ENCODE data around the gene CFAP97.

Gene CFAP97

DNA sequence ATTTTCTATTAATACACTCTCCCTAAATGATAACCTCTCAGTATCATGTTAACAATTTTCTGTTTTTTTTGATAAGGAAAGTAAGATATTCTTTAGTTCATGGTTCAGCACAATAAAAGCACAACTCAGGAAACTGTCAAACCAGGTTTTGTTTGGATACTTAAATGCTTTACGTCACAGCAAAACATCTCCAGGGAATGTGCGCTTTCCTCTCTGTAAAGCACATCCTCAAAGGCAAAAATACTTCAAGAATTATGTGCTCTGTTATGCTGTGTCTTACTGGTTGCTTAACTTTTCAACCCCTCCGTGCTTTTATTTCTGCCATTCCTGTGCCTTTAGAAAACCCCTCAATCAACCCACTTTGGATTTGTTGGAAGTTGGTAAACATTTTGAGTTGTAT, 33.4 kb upstream of the CFAP97 start:
- Histone ChIP-seq H4K8ac (ENCODE audit: low read depth, low read length) (no peak overlapping the region), H3K36me3 (ENCODE audit: control insufficient read depth, insufficient read depth, low read length) (no peaks in the 10 kb centered on the region), H3K9ac (ENCODE audit: low read length) (no peak overlapping the region), H3K27me3 (ENCODE audit: insufficient read depth, low read length, poor library complexity) (no peaks in the 10 kb centered on the region), H3K4me2 (ENCODE audit: low read length) (no peak overlapping the region), H2BK5ac (ENCODE audit: low read length) (no peak overlapping the region), H3K56ac (ENCODE audit: low read length) (no peak overlapping the region), H2BK120ac (ENCODE audit: low read depth, low read length) (no peak overlapping the region), H3K79me1 (ENCODE audit: low read length) (peaks cover 7% of the 10 kb centered on the region), H2BK15ac (replicated peaks; ENCODE audit: low read depth) (no peak overlapping the region), H2AK5ac (ENCODE audit: low read length) (no peak overlapping the region), H3K4me1 (ENCODE audit: control insufficient read depth, low read depth, low read length) (no peaks in the 10 kb centered on the region), H3K4me3 (ENCODE audit: low read length) (no peak overlapping the region), H3K27ac (ENCODE audit: low read depth, low read length) (no peak overlapping the region), H3K79me2 (ENCODE audit: control insufficient read depth, insufficient read depth, low read length) (peaks cover 5% of the 10 kb centered on the region), H3K18ac (ENCODE audit: low read length) (no peak overlapping the region), H3K23ac (ENCODE audit: low read length) (no peak overlapping the region), H3K4ac (ENCODE audit: low read depth, low read length) (no peak overlapping the region), H4K5ac (ENCODE audit: low read length) (no peak overlapping the region)
- no CpG with 5 or more reads among the region's 3 CpGs for whole genome bisulfite sequencing (ENCODE audit: extremely low coverage, insufficient coverage, low lambda C conversion rate)
- no peak for DNase-seq

DNA sequence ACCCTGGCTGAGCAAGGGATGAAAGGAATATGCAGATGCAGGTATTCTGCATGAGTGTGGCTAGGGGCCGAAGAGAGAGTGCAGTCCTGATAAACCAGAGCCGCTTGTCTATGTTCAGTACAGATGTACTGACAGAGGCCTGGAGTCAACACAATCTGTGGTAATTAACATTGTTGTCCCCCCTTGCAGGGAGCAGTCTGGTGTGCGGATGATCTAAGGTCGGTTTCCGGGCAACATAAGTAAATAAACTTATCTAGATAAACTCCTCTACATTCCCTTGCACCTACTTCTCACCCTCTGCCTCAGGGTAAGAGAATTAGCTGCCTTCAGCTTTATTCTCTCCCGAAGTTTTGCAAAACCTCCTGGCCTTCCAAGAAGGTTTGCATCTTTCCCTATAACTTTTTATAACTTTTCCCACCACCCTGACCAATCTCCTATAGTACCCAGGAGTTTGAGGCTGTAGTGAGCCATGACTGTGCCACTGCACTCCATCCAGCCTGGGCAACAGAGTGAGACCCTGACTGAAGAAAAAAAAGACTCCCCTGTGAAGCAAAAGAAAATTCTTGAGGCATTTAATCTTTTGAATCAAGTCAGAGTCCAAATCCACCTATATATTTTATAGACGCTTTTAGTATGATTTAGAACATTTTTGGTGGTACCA, 32.2 kb upstream of the CFAP97 start:
- no peak overlapping the region for H3K18ac ChIP-seq (ENCODE audit: low read length)
- no peak overlapping the region for H2BK5ac ChIP-seq (ENCODE audit: low read length)
- no peaks in the 10 kb centered on the region for H3K27me3 ChIP-seq (ENCODE audit: insufficient read depth, low read length, poor library complexity)
- peaks cover 7% of the 10 kb centered on the region for H3K79me1 ChIP-seq (ENCODE audit: low read length)
- H4K5ac ChIP-seq (ENCODE audit: low read length), result no peak overlapping the region
- no peaks in the 10 kb centered on the region for H3K4me1 ChIP-seq (ENCODE audit: control insufficient read depth, low read depth, low read length)
- peaks cover 5% of the 10 kb centered on the region for H3K79me2 ChIP-seq (ENCODE audit: control insufficient read depth, insufficient read depth, low read length)
- H2BK120ac ChIP-seq (ENCODE audit: low read depth, low read length), result no peak overlapping the region
- H4K8ac ChIP-seq (ENCODE audit: low read depth, low read length), result no peak overlapping the region
- H3K56ac ChIP-seq (ENCODE audit: low read length), result no peak overlapping the region
- no peak overlapping the region for H3K4ac ChIP-seq (ENCODE audit: low read depth, low read length)
- peak; percentile 97 for DNase-seq
- H3K36me3 ChIP-seq (ENCODE audit: control insufficient read depth, insufficient read depth, low read length), result no peaks in the 10 kb centered on the region
- no peak overlapping the region for H3K4me2 ChIP-seq (ENCODE audit: low read length)
- H2AK5ac ChIP-seq (ENCODE audit: low read length), result no peak overlapping the region
- no CpG with 5 or more reads among the region's 7 CpGs for WGBS (ENCODE audit: extremely low coverage, insufficient coverage, low lambda C conversion rate)
- H2BK15ac ChIP-seq (replicated peaks; ENCODE audit: low read depth), result no peak overlapping the region
- H3K4me3 ChIP-seq (ENCODE audit: low read length), result no peak overlapping the region
- no peak overlapping the region for H3K9ac ChIP-seq (ENCODE audit: low read length)
- no peak overlapping the region for H3K23ac ChIP-seq (ENCODE audit: low read length)
- no peak overlapping the region for H3K27ac ChIP-seq (ENCODE audit: low read depth, low read length)

DNA sequence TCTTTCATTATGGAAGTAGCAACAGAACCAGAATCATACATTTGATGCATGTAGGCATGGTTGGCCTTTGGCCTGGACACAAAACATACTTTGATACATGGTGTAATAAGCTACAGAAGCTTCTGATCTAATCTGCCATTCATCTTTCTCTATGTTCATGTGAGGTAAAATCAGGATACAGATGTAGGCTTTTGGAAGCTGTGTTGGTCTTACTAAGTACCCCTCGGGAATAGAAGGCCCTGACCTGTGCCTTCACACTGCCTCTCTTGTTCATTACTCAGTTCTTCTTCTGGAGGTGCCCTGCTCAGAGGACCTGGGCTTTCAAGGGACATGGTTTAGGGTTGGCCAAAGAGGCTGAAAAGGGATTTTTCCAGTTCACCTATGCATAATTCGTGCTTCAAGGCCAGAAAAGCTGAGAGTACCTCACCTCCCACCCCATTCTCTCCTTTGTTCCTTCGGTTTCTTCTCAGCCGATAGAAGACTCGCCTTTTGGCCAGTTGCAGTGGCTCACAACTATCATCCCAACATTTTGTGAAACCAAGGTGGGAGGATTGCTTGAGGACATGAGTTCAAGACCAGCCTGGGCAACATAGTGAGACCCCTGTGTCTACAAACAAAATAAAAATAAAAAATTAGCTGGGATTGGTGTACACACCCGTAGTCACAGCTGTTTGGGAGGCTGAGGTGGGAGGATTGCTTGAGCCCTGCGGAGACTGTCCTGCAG, 31.5 kb upstream of the CFAP97 start:
- Histone ChIP-seq H3K4me3 (ENCODE audit: low read length) (no peak overlapping the region), H3K4me2 (ENCODE audit: low read length) (no peak overlapping the region), H2BK15ac (replicated peaks; ENCODE audit: low read depth) (no peak overlapping the region), H3K18ac (ENCODE audit: low read length) (no peak overlapping the region), H2BK120ac (ENCODE audit: low read depth, low read length) (no peak overlapping the region), H3K4me1 (ENCODE audit: control insufficient read depth, low read depth, low read length) (no peaks in the 10 kb centered on the region), H2BK5ac (ENCODE audit: low read length) (no peak overlapping the region), H3K56ac (ENCODE audit: low read length) (no peak overlapping the region), H3K27me3 (ENCODE audit: insufficient read depth, low read length, poor library complexity) (no peaks in the 10 kb centered on the region), H3K4ac (ENCODE audit: low read depth, low read length) (no peak overlapping the region), H4K5ac (ENCODE audit: low read length) (no peak overlapping the region), H3K23ac (ENCODE audit: low read length) (no peak overlapping the region), H2AK5ac (ENCODE audit: low read length) (no peak overlapping the region), H3K79me2 (ENCODE audit: control insufficient read depth, insufficient read depth, low read length) (peaks cover 5% of the 10 kb centered on the region), H3K36me3 (ENCODE audit: control insufficient read depth, insufficient read depth, low read length) (no peaks in the 10 kb centered on the region), H3K79me1 (ENCODE audit: low read length) (peaks cover 7% of the 10 kb centered on the region), H4K8ac (ENCODE audit: low read depth, low read length) (no peak overlapping the region), H3K27ac (ENCODE audit: low read depth, low read length) (no peak overlapping the region), H3K9ac (ENCODE audit: low read length) (no peak overlapping the region)
- no peak for DNase-seq
- no CpG with 5 or more reads among the region's 7 CpGs for WGBS (ENCODE audit: extremely low coverage, insufficient coverage, low lambda C conversion rate)

DNA sequence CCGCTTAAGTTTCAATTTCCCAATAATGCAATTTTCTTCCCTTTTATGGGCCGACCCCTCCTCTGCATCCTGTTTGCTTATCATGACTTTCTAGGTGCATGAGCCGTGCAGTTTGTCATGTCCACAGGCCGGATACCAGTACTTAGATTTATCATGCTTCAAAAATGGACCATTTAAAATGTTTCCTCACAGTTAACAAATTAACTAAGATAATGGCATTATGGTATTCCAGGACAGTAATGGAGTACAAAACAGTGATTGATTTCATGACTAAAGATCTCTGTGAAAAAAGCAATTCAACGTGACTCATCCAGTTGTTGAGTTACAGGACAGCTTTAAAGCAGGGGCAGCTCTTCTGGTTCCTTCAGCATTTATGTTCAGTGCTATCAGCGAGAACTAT, 28.6 kb upstream of the CFAP97 start:
- H3K79me1 ChIP-seq (ENCODE audit: low read length), result peaks cover 17% of the 10 kb centered on the region
- no peak overlapping the region for H2AK5ac ChIP-seq (ENCODE audit: low read length)
- peaks cover 17% of the 10 kb centered on the region for H3K79me2 ChIP-seq (ENCODE audit: control insufficient read depth, insufficient read depth, low read length)
- no peak overlapping the region for H2BK15ac ChIP-seq (replicated peaks; ENCODE audit: low read depth)
- H4K8ac ChIP-seq (ENCODE audit: low read depth, low read length), result no peak overlapping the region
- no peak for DNase-seq
- H4K5ac ChIP-seq (ENCODE audit: low read length), result no peak overlapping the region
- no peaks in the 10 kb centered on the region for H3K36me3 ChIP-seq (ENCODE audit: control insufficient read depth, insufficient read depth, low read length)
- no peak overlapping the region for H3K4me3 ChIP-seq (ENCODE audit: low read length)
- H3K23ac ChIP-seq (ENCODE audit: low read length), result no peak overlapping the region
- H3K4me1 ChIP-seq (ENCODE audit: control insufficient read depth, low read depth, low read length), result peaks cover 4% of the 10 kb centered on the region
- WGBS (ENCODE audit: extremely low coverage, insufficient coverage, low lambda C conversion rate), result no CpG with 5 or more reads among the region's 6 CpGs
- no peak overlapping the region for H3K27ac ChIP-seq (ENCODE audit: low read depth, low read length)
- no peak overlapping the region for H3K56ac ChIP-seq (ENCODE audit: low read length)
- H2BK5ac ChIP-seq (ENCODE audit: low read length), result no peak overlapping the region
- H3K27me3 ChIP-seq (ENCODE audit: insufficient read depth, low read length, poor library complexity), result no peaks in the 10 kb centered on the region
- H3K4ac ChIP-seq (ENCODE audit: low read depth, low read length), result no peak overlapping the region
- H3K4me2 ChIP-seq (ENCODE audit: low read length), result no peak overlapping the region
- H2BK120ac ChIP-seq (ENCODE audit: low read depth, low read length), result no peak overlapping the region
- no peak overlapping the region for H3K18ac ChIP-seq (ENCODE audit: low read length)
- H3K9ac ChIP-seq (ENCODE audit: low read length), result no peak overlapping the region

DNA sequence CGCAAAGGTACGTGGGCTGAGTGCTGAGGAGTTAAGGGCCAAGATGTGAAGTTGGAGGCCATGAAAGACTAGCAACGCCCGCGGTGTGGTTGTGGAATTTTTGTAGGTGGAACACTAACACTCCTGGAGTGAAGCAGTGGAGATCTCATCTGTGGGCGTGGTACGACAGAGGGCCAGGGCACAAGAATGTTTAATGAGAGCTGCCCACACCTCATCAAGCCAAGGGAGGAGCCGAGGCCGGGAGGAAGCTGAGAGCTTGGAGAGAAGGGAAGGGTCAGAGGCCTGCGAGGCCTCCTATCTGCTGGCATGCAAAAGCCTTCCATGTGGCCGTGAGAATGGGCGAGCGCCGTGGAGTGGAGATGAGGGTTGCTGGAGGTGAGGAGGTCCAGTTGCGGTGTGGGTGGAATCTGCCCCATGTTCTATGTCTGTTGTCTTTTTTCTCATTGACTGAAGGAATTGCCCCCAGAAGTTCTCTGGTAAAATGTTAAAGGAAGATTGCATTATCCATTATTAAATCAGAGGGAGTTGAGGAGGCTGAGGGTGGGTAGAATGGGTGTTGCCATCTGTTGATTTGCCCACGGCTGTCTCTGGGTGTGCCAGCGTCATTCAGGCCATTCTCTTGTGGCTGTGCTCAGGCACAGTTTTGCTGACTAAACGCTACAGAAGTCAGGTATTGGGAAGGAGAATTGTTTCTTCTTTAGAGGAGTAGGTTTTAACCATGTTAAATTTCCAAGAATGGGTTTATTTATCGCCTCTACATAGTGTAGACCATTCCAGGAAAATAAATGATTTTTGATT, 25.4 kb upstream of the CFAP97 start:
- Histone ChIP-seq H3K36me3 (ENCODE audit: control insufficient read depth, insufficient read depth, low read length) (no peaks in the 10 kb centered on the region), H3K18ac (ENCODE audit: low read length) (no peak overlapping the region), H4K5ac (ENCODE audit: low read length) (no peak overlapping the region), H3K27me3 (ENCODE audit: insufficient read depth, low read length, poor library complexity) (no peaks in the 10 kb centered on the region), H3K23ac (ENCODE audit: low read length) (no peak overlapping the region), H3K27ac (ENCODE audit: low read depth, low read length) (no peak overlapping the region), H2AK5ac (ENCODE audit: low read length) (no peak overlapping the region), H4K8ac (ENCODE audit: low read depth, low read length) (no peak overlapping the region), H3K9ac (ENCODE audit: low read length) (no peak overlapping the region), H3K4me1 (ENCODE audit: control insufficient read depth, low read depth, low read length) (peaks cover 4% of the 10 kb centered on the region), H3K79me1 (ENCODE audit: low read length) (peaks cover 26% of the 10 kb centered on the region), H3K79me2 (ENCODE audit: control insufficient read depth, insufficient read depth, low read length) (peaks cover 27% of the 10 kb centered on the region), H3K4ac (ENCODE audit: low read depth, low read length) (no peak overlapping the region), H3K4me2 (ENCODE audit: low read length) (no peak overlapping the region), H3K4me3 (ENCODE audit: low read length) (no peak overlapping the region), H2BK5ac (ENCODE audit: low read length) (no peak overlapping the region), H2BK15ac (replicated peaks; ENCODE audit: low read depth) (no peak overlapping the region), H2BK120ac (ENCODE audit: low read depth, low read length) (no peak overlapping the region), H3K56ac (ENCODE audit: low read length) (no peak overlapping the region)
- no CpG with 5 or more reads among the region's 19 CpGs for WGBS (ENCODE audit: extremely low coverage, insufficient coverage, low lambda C conversion rate)
- DNase-seq, result peak; percentile 49
